Dermis microvascular lymphatic vessel endothelial cell (primary cell): ENCODE measurements around the gene KANTR. TPM values are rescaled to one million over a fixed set of nuclear protein-coding genes. Genes with fewer than 3 reads are reported as not detected.
"Not testable (repeated sequence)": the region's sequence is repeated elsewhere in the genome, so short reads cannot be mapped to it uniquely, and the experiment has no call there.

Source experiments
- DNase-seq, 2 donors: peaks; one replicate each; pipeline versions ENCODE4 v3.0.0 to v3.0.0-alpha.2; 2010; ENCODE audit warnings: low read depth in 2 of 2
- total RNA-seq: library from RNA; depleted of rRNA; stranded (reverse); fragments of >200 nt; gene quantifications from 2 replicates; pipeline ENCODE4 v1.2.1, GENCODE V29; 2014

The KANTR gene
- total RNA-seq, 1 donor from 2014 or later: 5.0 TPM

GRCh38 chrX:53125506-53125905, 31.6 kb downstream of the KANTR start:
- no peak for DNase-seq

- no peak for DNase-seq
Measured at GRCh38 chrX:53126377-53126776, 32.4 kb downstream of the KANTR start.

GRCh38 chrX:53128097-53128749, 34.3 kb downstream of the KANTR start:
- no peak for DNase-seq

- DNase-seq: no peak
Measured at GRCh38 chrX:53133400-53133799, 39.5 kb downstream of the KANTR start.

GRCh38 chrX:53135581-53135980, 41.6 kb downstream of the KANTR start:
- DNase-seq: no peak

- DNase-seq: no peak
Measured at GRCh38 chrX:53153581-53153980, 59.6 kb downstream of the KANTR start.

GRCh38 chrX:53155512-53156206, 61.7 kb downstream of the KANTR start:
- no peak for DNase-seq

- no peak for DNase-seq
Measured at GRCh38 chrX:53156207-53156596, 62.3 kb downstream of the KANTR start.

- DNase-seq: no peak
Measured at GRCh38 chrX:53159184-53159583, 65.2 kb downstream of the KANTR start.

- no peak for DNase-seq
Measured at GRCh38 chrX:53160297-53160983, 66.5 kb downstream of the KANTR start.

GRCh38 chrX:53163436-53163835, 69.5 kb downstream of the KANTR start:
- no peak for DNase-seq

GRCh38 chrX:53164566-53164965, 70.6 kb downstream of the KANTR start:
- DNase-seq: not testable (repeated sequence)

GRCh38 chrX:53166103-53166502, 72.2 kb downstream of the KANTR start:
- no peak for DNase-seq

GRCh38 chrX:53171356-53171755, 77.4 kb downstream of the KANTR start:
- no peak for DNase-seq

Other genes with a start within 250 kb of the KANTR start
- not detected in 2 replicates for gene XAGE3, start 226.1 kb upstream of the KANTR start, total RNA-seq
- 3.6 and 7.6 TPM in 2 replicates for gene FAM156B, start 196.8 kb upstream of the KANTR start, total RNA-seq
- 4.9 and 5.3 TPM in 2 replicates for gene FAM156A, start 135.6 kb upstream of the KANTR start, total RNA-seq
- 0.90 and 1.8 TPM in 2 replicates for gene GPR173, start 45.4 kb upstream of the KANTR start, total RNA-seq
- 4.9 and 7.6 TPM in 2 replicates for gene TSPYL2, start 11.8 kb upstream of the KANTR start, total RNA-seq
- 86.8 and 152 TPM in 2 replicates for gene KDM5C, start 131.1 kb downstream of the KANTR start, total RNA-seq
- 0.39 and 0.76 TPM in 2 replicates for gene IQSEC2, start 187.4 kb downstream of the KANTR start, total RNA-seq